LNCaP clone FGC (cell line): ENCODE results near the gene GANC.
"Not testable (repeated sequence)": the region's sequence is repeated elsewhere in the genome, so short reads cannot be mapped to it uniquely, and the experiment has no call there.

ENCODE experiments used
- DNase-seq: peaks from one replicate; pipeline ENCODE4 v3.0.0-alpha.2; 2011; ENCODE audit warnings: low read depth
- H3K4me3 ChIP-seq: 2 replicates; pipeline ENCODE4 v1.5.1; 2011; ENCODE audit warnings: mild to moderate bottlenecking, low read depth, low read length, control low read depth
- CTCF ChIP-seq: IDR thresholded peaks from 2 replicates; pipeline ENCODE4 v1.5.1; 2012; ENCODE audit warnings: mild to moderate bottlenecking; ENCODE audit not compliant: control insufficient read depth, insufficient read depth; ENCODE audit errors: extremely low read depth

The GANC gene

GRCh38 chr15:42306681-42307080 lies 33.7 kb downstream of the GANC start:
- peak; percentile 82 for DNase-seq
- H3K4me3 ChIP-seq, result no peak overlapping the region
- TF ChIP-seq CTCF, result no peak

GRCh38 chr15:42313463-42313862 lies 40.5 kb downstream of the GANC start:
- no peak for TF ChIP-seq CTCF
- H3K4me3 ChIP-seq, result no peak overlapping the region
- DNase-seq, result no peak

- DNase-seq, result no peak
- TF ChIP-seq CTCF, result no peak
- no peak overlapping the region for H3K4me3 ChIP-seq
These were observed 41.8 kb downstream of the GANC start for GRCh38 chr15:42314818-42315217.

GRCh38 chr15:42315521-42315920 lies 42.5 kb downstream of the GANC start:
- no peak overlapping the region for H3K4me3 ChIP-seq
- no peak for DNase-seq
- TF ChIP-seq CTCF, result no peak

- not testable (repeated sequence) for DNase-seq, H3K4me3 ChIP-seq
These were observed 43.3 kb downstream of the GANC start for GRCh38 chr15:42316282-42316805.

- no peak for DNase-seq
- no peak overlapping the region for H3K4me3 ChIP-seq
- no peak for TF ChIP-seq CTCF
These were observed 46.2 kb downstream of the GANC start for GRCh38 chr15:42319206-42319605.

GRCh38 chr15:42324308-42324707 lies 51.3 kb downstream of the GANC start:
- no peak overlapping the region for H3K4me3 ChIP-seq
- DNase-seq, result no peak
- TF ChIP-seq CTCF, result no peak
